Loucy (cell line): ENCODE data around the gene CORO2A.

Source experiments
- H2AFZ ChIP-seq: fragments of 200-600 bp; sonication (generic); 2 replicates; pipeline ENCODE4 v1.6.0; 2016; ENCODE audit warnings: antibody characterized with exemption, mild to moderate bottlenecking, low read length, moderate library complexity
- H3F3A ChIP-seq: fragments of 200-600 bp; 2 replicates; pipeline ENCODE4 v1.6.0; 2016; ENCODE audit warnings: antibody characterized with exemption, low read depth, mild to moderate bottlenecking
- H3K27me3 ChIP-seq: fragments of 200-600 bp; sonication (generic); 2 replicates; pipeline ENCODE4 v1.6.1; 2014; ENCODE audit warnings: low read length, mild to moderate bottlenecking; ENCODE audit not compliant: insufficient read depth, poor library complexity, severe bottlenecking
- H3K36me3 ChIP-seq: fragments of 200-600 bp; sonication (generic); 2 replicates; pipeline ENCODE4 v1.6.1; 2016; ENCODE audit warnings: low read length; ENCODE audit not compliant: insufficient read depth
- H3K4me1 ChIP-seq: fragments of 200-600 bp; sonication (generic); 2 replicates; pipeline ENCODE4 v1.5.1; 2014; ENCODE audit warnings: low read length, mild to moderate bottlenecking; ENCODE audit not compliant: insufficient read depth, poor library complexity, severe bottlenecking
- H3K4me2 ChIP-seq: fragments of 200-600 bp; sonication (generic); 2 replicates; pipeline ENCODE4 v1.6.0; 2014; ENCODE audit warnings: antibody characterized with exemption, low read length, low read depth, mild to moderate bottlenecking; ENCODE audit not compliant: poor library complexity, severe bottlenecking
- H3K4me3 ChIP-seq: fragments of 200-600 bp; sonication (generic); 2 replicates; pipeline ENCODE4 v1.5.1; 2014; ENCODE audit warnings: low read length, mild to moderate bottlenecking, mixed read lengths; ENCODE audit not compliant: poor library complexity, severe bottlenecking
- H3K79me2 ChIP-seq: fragments of 200-600 bp; sonication (generic); 2 replicates; pipeline ENCODE4 v1.6.1; 2014; ENCODE audit warnings: low read length; ENCODE audit not compliant: insufficient read depth
- H3K9ac ChIP-seq: fragments of 200-600 bp; sonication (generic); 2 replicates; pipeline ENCODE4 v1.6.0; 2014; ENCODE audit warnings: mild to moderate bottlenecking, low read depth, low read length, moderate library complexity; ENCODE audit not compliant: poor library complexity, severe bottlenecking
- H3K9me2 ChIP-seq: fragments of 200-600 bp; sonication (generic); replicated peaks from 2 replicates; pipeline ENCODE4 v1.6.1; 2016; ENCODE audit warnings: low read depth, low read length, mixed read lengths
- H3K9me3 ChIP-seq: fragments of 200-600 bp; sonication (generic); 2 replicates; pipeline ENCODE4 v1.6.1; 2014; ENCODE audit warnings: mild to moderate bottlenecking, antibody characterized with exemption, low read length, low read depth; ENCODE audit not compliant: insufficient read depth
- H4K20me1 ChIP-seq: fragments of 200-600 bp; sonication (generic); 2 replicates; pipeline ENCODE4 v1.6.0; 2014; ENCODE audit warnings: antibody characterized with exemption, low read length, mild to moderate bottlenecking; ENCODE audit not compliant: insufficient read depth, poor library complexity, severe bottlenecking
- EZH2phosphoT487 ChIP-seq: fragments of 200-600 bp; IDR thresholded peaks from 2 replicates; pipeline ENCODE4 v1.6.1; 2018; ENCODE audit warnings: antibody characterized with exemption, mild to moderate bottlenecking, moderate library complexity, borderline replicate concordance
- TF ChIP-seq, protein P1 (sequence below): fragments of 200-600 bp; sonication (generic); conservative IDR thresholded peaks from 2 replicates; pipeline ENCODE4 v1.5.1; 2014; ENCODE audit warnings: mild to moderate bottlenecking, antibody characterized with exemption, low read length

CORO2A gene

DNA sequence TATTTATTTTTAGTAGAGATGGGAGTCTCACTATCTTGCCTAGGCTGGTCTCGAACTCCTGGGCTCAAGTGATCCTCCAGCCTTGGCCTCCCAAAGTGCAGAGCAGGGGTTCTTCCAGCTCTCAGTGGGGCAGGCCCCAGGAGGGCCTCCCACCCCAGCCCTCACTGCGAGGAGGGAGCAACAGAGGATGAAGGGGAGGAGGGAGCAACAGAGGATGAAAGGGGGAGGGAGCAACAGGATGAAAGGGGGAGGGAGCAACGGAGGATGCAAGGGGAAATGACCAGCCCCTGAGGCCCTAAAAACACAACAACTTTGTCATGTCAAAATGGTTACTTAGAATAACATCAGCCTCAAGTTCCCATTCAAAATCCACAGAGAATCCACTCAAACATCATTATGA is 83.4 kb downstream of the CORO2A start:
- H3K9me2 ChIP-seq: no peaks in the 10 kb centered on the region
- no peaks in the 10 kb centered on the region for H4K20me1 ChIP-seq
- H3K9ac ChIP-seq: peak overlapping the region; percentile 56
- H3K4me2 ChIP-seq: peak overlapping the region; percentile 38
- peaks cover 41% of the 10 kb centered on the region for H3K4me1 ChIP-seq
- no peaks in the 10 kb centered on the region for H3K27me3 ChIP-seq
- TF ChIP-seq, protein P1, sequence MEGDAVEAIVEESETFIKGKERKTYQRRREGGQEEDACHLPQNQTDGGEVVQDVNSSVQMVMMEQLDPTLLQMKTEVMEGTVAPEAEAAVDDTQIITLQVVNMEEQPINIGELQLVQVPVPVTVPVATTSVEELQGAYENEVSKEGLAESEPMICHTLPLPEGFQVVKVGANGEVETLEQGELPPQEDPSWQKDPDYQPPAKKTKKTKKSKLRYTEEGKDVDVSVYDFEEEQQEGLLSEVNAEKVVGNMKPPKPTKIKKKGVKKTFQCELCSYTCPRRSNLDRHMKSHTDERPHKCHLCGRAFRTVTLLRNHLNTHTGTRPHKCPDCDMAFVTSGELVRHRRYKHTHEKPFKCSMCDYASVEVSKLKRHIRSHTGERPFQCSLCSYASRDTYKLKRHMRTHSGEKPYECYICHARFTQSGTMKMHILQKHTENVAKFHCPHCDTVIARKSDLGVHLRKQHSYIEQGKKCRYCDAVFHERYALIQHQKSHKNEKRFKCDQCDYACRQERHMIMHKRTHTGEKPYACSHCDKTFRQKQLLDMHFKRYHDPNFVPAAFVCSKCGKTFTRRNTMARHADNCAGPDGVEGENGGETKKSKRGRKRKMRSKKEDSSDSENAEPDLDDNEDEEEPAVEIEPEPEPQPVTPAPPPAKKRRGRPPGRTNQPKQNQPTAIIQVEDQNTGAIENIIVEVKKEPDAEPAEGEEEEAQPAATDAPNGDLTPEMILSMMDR: no peak
- no peak for TF ChIP-seq EZH2phosphoT487
- H3K36me3 ChIP-seq: no peaks in the 10 kb centered on the region
- 0 out of 2 replicates have a peak overlapping the region, but pooled peaks have one; percentile 22 for H2AFZ ChIP-seq
- H3K9me3 ChIP-seq: no peaks in the 10 kb centered on the region
- H3K4me3 ChIP-seq: peak overlapping the region; percentile 12
- no peaks in the 10 kb centered on the region for H3F3A ChIP-seq
- peaks cover 3% of the 10 kb centered on the region; the same call in 1 of the 2 replicates for H3K79me2 ChIP-seq

DNA sequence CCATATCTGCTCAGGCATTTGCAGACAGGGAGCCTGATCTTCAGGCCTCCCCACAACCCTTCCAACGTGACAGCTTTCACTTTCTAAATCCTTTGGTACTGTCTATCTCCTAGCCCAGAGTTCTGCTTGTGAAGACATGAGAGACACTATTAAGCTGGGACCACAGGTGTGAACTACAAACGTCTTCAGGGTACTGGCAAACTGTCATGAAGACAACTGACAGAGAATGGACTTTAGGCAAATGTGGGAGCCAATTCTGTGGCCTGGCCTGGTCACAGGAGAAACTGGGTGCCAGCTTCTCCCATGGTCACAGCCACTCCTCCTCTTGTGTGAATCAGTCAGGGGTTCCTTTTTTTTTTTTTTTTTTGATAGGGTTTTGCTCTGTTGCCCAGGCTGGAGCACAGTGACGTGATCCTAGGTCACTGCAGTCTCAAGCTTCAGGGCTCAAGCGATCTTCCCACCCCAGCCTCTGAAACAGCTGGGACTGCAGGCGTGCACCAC is 83.9 kb downstream of the CORO2A start:
- H2AFZ ChIP-seq: no peak overlapping the region
- no peaks in the 10 kb centered on the region for H4K20me1 ChIP-seq
- H3K27me3 ChIP-seq: no peaks in the 10 kb centered on the region
- peak overlapping the region; percentile 38 for H3K4me2 ChIP-seq
- no peaks in the 10 kb centered on the region for H3F3A ChIP-seq
- no peaks in the 10 kb centered on the region for H3K9me2 ChIP-seq
- peaks cover 3% of the 10 kb centered on the region; the same call in 1 of the 2 replicates for H3K79me2 ChIP-seq
- no peaks in the 10 kb centered on the region for H3K9me3 ChIP-seq
- peak overlapping the region; percentile 12 for H3K4me3 ChIP-seq
- peak overlapping the region; percentile 56 for H3K9ac ChIP-seq
- H3K36me3 ChIP-seq: no peaks in the 10 kb centered on the region
- peaks cover 43% of the 10 kb centered on the region for H3K4me1 ChIP-seq
- TF ChIP-seq, protein P1: no peak
- TF ChIP-seq EZH2phosphoT487: no peak

DNA sequence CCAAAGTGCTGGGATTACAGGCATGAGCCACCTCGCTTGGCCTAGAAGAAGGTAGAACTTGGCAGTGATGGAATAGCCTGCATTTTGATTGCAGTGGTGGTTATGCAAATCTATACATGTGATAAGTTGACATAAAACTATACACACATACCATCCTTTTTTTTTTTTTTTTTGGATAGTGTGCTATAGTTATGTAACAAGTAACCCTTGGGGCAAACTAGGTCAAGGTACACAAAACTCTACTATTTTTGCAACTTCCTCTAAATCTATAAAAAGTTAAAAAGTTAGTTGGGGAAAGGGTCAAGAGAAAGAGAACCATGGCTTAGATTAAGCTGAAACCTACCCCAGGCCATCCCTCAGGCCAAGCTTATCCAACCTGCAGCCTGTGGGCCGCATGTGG is 84.5 kb downstream of the CORO2A start:
- no peak overlapping the region for H2AFZ ChIP-seq
- peaks cover 46% of the 10 kb centered on the region for H3K4me1 ChIP-seq
- H3K4me3 ChIP-seq: no peak overlapping the region
- H3K4me2 ChIP-seq: peak overlapping the region; percentile 38
- H3K9me2 ChIP-seq: no peaks in the 10 kb centered on the region
- H3K9ac ChIP-seq: peak overlapping the region; percentile 56
- H3K9me3 ChIP-seq: no peaks in the 10 kb centered on the region
- no peak for TF ChIP-seq EZH2phosphoT487
- TF ChIP-seq, protein P1: no peak
- H4K20me1 ChIP-seq: no peaks in the 10 kb centered on the region
- no peaks in the 10 kb centered on the region for H3F3A ChIP-seq
- H3K36me3 ChIP-seq: no peaks in the 10 kb centered on the region
- peaks cover 3% of the 10 kb centered on the region; the same call in 1 of the 2 replicates for H3K79me2 ChIP-seq
- no peaks in the 10 kb centered on the region for H3K27me3 ChIP-seq
